ELF-1 (cell line): Measurements from ENCODE around the gene NEBL.

Experiments used
- DNase-seq: peaks from one replicate; pipeline ENCODE4 v3.0.0-alpha.2; 2016; ENCODE audit warnings: low read depth, low spot score

Gene NEBL

GRCh38 chr10:20785174-20785573 lies 111.9 kb downstream of the NEBL start:
- DNase-seq: no peak

GRCh38 chr10:20778008-20778757 lies 118.9 kb downstream of the NEBL start:
- no peak for DNase-seq

GRCh38 chr10:20776384-20777118 lies 120.6 kb downstream of the NEBL start:
- no peak for DNase-seq

- DNase-seq: no peak
Observed at GRCh38 chr10:20771051-20771450, 126.1 kb downstream of the NEBL start.

- no peak for DNase-seq
Observed at GRCh38 chr10:20769481-20769880, 127.6 kb downstream of the NEBL start.

GRCh38 chr10:20768843-20769242 lies 128.3 kb downstream of the NEBL start:
- no peak for DNase-seq

GRCh38 chr10:20767028-20767427 lies 130.1 kb downstream of the NEBL start:
- no peak for DNase-seq

- DNase-seq: no peak
Observed at GRCh38 chr10:20765066-20765465, 132.0 kb downstream of the NEBL start.

- no peak for DNase-seq
Observed at GRCh38 chr10:20760460-20760859, 136.7 kb downstream of the NEBL start.

GRCh38 chr10:20748551-20748950 lies 148.6 kb downstream of the NEBL start:
- DNase-seq: no peak

- no peak for DNase-seq
Observed at GRCh38 chr10:20747782-20748181, 149.3 kb downstream of the NEBL start.

GRCh38 chr10:20746856-20747255 lies 150.3 kb downstream of the NEBL start:
- no peak for DNase-seq

GRCh38 chr10:20745556-20746375 lies 151.3 kb downstream of the NEBL start:
- no peak for DNase-seq

GRCh38 chr10:20744821-20745220 lies 152.3 kb downstream of the NEBL start:
- no peak for DNase-seq

GRCh38 chr10:20743942-20744341 lies 153.2 kb downstream of the NEBL start:
- DNase-seq: no peak

- DNase-seq: no peak
Observed at GRCh38 chr10:20742737-20743541, 154.2 kb downstream of the NEBL start.

GRCh38 chr10:20740120-20740519 lies 157.0 kb downstream of the NEBL start:
- DNase-seq: no peak

- no peak for DNase-seq
Observed at GRCh38 chr10:20737107-20737506, 160.0 kb downstream of the NEBL start.
